ENCODE data around the gene PLIN5.

Gene PLIN5

GRCh38 chr19:4541114-4541805 lies 6.2 kb upstream of the PLIN5 start:
- H3K27me3 ChIP-seq (ENCODE audit: insufficient read depth, poor library complexity, severe bottlenecking): no peaks in the 10 kb centered on the region
- TF ChIP-seq, protein P1, sequence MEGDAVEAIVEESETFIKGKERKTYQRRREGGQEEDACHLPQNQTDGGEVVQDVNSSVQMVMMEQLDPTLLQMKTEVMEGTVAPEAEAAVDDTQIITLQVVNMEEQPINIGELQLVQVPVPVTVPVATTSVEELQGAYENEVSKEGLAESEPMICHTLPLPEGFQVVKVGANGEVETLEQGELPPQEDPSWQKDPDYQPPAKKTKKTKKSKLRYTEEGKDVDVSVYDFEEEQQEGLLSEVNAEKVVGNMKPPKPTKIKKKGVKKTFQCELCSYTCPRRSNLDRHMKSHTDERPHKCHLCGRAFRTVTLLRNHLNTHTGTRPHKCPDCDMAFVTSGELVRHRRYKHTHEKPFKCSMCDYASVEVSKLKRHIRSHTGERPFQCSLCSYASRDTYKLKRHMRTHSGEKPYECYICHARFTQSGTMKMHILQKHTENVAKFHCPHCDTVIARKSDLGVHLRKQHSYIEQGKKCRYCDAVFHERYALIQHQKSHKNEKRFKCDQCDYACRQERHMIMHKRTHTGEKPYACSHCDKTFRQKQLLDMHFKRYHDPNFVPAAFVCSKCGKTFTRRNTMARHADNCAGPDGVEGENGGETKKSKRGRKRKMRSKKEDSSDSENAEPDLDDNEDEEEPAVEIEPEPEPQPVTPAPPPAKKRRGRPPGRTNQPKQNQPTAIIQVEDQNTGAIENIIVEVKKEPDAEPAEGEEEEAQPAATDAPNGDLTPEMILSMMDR (IDR thresholded peaks at IDR 0.05; ENCODE audit: insufficient read depth, low read length): no peak
- no peak for TF ChIP-seq GABPA (IDR thresholded peaks at IDR 0.05; ENCODE audit: low read depth)
- peak; percentile 61 for TF ChIP-seq POLR2AphosphoS5 (IDR thresholded peaks at IDR 0.05; ENCODE audit: low read depth)
- TF ChIP-seq SPI1 (IDR thresholded peaks at IDR 0.05; ENCODE audit: borderline replicate concordance, low read depth): no peak
- TF ChIP-seq, protein P2, sequence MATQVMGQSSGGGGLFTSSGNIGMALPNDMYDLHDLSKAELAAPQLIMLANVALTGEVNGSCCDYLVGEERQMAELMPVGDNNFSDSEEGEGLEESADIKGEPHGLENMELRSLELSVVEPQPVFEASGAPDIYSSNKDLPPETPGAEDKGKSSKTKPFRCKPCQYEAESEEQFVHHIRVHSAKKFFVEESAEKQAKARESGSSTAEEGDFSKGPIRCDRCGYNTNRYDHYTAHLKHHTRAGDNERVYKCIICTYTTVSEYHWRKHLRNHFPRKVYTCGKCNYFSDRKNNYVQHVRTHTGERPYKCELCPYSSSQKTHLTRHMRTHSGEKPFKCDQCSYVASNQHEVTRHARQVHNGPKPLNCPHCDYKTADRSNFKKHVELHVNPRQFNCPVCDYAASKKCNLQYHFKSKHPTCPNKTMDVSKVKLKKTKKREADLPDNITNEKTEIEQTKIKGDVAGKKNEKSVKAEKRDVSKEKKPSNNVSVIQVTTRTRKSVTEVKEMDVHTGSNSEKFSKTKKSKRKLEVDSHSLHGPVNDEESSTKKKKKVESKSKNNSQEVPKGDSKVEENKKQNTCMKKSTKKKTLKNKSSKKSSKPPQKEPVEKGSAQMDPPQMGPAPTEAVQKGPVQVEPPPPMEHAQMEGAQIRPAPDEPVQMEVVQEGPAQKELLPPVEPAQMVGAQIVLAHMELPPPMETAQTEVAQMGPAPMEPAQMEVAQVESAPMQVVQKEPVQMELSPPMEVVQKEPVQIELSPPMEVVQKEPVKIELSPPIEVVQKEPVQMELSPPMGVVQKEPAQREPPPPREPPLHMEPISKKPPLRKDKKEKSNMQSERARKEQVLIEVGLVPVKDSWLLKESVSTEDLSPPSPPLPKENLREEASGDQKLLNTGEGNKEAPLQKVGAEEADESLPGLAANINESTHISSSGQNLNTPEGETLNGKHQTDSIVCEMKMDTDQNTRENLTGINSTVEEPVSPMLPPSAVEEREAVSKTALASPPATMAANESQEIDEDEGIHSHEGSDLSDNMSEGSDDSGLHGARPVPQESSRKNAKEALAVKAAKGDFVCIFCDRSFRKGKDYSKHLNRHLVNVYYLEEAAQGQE (IDR thresholded peaks at IDR 0.05; ENCODE audit: insufficient replicate concordance, low read depth): no peak
- peak; percentile 61 to 86 for DNase-seq (ENCODE audit: low read depth in 1 of 2, low spot score in 1 of 2)
- H3K4me3 ChIP-seq (replicated peaks; ENCODE audit: insufficient read depth, low read length): no peak overlapping the region
- H3K27ac ChIP-seq (replicated peaks): peak overlapping the region; percentile 87

DNA sequence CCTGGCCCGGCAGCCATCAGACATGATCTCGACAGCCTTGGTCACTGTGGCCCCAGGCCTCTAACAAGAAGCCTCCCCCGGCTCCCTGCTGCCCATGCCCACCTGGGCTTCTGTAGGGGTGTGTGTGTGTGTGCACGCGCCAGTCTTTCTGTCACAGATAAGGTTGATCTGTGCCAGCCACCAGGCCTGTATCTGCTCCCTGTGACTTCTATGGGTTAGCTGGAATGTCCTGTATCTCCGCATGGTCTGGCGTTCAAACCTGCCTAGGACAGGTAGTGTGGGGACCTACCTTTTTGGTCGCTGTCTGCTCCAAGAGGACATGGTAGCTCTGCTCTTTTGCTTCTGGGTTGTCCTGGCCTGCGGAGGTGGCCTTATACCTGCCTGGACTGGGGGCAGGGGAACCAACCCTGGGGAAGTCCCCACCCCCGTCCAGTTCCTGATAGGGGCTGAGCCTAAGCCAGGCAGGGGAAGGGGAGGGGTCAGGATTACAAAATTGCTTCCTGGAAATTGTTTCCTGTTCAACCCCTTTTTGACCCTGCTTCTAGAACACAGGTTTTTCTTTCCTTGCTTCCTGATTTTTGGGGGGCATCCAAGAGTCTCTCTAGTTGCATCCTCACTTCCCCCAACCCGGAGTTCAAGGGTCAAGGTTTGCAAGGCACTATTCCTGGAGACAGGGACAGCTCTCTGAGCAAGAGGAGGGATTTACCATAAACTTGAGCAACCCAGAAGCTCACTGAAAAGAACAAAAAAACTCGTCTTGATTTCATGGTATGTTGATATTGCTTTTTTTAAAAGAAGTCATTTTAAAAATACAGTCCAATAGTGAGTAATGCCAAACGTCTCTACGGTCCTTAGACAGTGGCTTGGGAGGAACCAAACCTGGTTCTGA lies 4.9 kb upstream of the PLIN5 start, which contains the start of gene LRG1:
TSS of gene LRG1 (minus strand) at position 344 of the 889 bp plus-strand sequence. CDS start at position 321, 23 bp downstream.
- H3K27me3 ChIP-seq (ENCODE audit: insufficient read depth, poor library complexity, severe bottlenecking): no peaks in the 10 kb centered on the region
- peak within 1 kb of the TSS; percentile 57 for H3K4me3 ChIP-seq (replicated peaks; ENCODE audit: insufficient read depth, low read length)
- DNase-seq (ENCODE audit: low read depth in 1 of 2, low spot score in 1 of 2): peak; percentile 90 to 96
- H3K27ac ChIP-seq (replicated peaks): peak within 1 kb of the TSS; percentile 87
- TF ChIP-seq GABPA (IDR thresholded peaks at IDR 0.05; ENCODE audit: low read depth): no peak
- peak; percentile 65; the same call in 1 of the 2 replicates for TF ChIP-seq POLR2AphosphoS5 (IDR thresholded peaks at IDR 0.05; ENCODE audit: low read depth)
- TF ChIP-seq, protein P2 (IDR thresholded peaks at IDR 0.05; ENCODE audit: insufficient replicate concordance, low read depth): no peak
- TF ChIP-seq, protein P1 (IDR thresholded peaks at IDR 0.05; ENCODE audit: insufficient read depth, low read length): no peak
- peak; percentile 76; the same call in 1 of the 2 replicates for TF ChIP-seq SPI1 (IDR thresholded peaks at IDR 0.05; ENCODE audit: borderline replicate concordance, low read depth)

DNA sequence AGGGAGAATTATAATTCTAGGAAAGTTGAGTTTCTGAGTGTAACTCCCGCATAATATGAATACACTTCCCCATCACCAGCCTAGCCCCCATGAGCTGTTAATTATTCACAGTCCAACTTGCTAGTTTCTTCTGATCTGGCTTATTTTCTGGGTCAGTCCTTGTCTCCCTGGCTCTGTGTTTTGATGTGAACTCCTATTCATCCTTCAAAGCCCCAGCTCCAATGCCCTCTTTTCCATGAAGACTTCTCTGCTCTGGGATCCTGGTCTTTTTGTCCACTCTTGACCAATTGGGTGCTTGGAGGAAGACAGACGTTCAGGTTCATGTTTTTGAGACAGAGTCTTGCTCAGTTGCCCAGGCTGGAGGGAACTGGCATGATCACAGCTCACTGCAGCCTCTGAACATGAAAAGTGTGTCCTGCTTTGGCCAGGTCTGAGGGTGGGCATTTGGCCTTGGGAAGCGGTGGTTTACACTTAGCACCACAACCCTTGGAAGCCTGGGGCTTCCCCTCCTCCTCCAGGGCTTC lies 4.2 kb upstream of the PLIN5 start:
- Histone ChIP-seq H3K27me3 (ENCODE audit: insufficient read depth, poor library complexity, severe bottlenecking) (no peaks in the 10 kb centered on the region), H3K27ac (replicated peaks) (peak overlapping the region; percentile 87), H3K4me3 (replicated peaks; ENCODE audit: insufficient read depth, low read length) (peak overlapping the region; percentile 57)
- no peak for DNase-seq (ENCODE audit: low read depth in 1 of 2, low spot score in 1 of 2)
- TF ChIP-seq SPI1 (IDR thresholded peaks at IDR 0.05; ENCODE audit: borderline replicate concordance, low read depth) (no peak), GABPA (IDR thresholded peaks at IDR 0.05; ENCODE audit: low read depth) (no peak), POLR2AphosphoS5 (IDR thresholded peaks at IDR 0.05; ENCODE audit: low read depth) (no peak)
- TF ChIP-seq, protein P2 (IDR thresholded peaks at IDR 0.05; ENCODE audit: insufficient replicate concordance, low read depth): no peak
- TF ChIP-seq, protein P1 (IDR thresholded peaks at IDR 0.05; ENCODE audit: insufficient read depth, low read length): no peak

Measured in HL-60 (cell line).